CD4-positive, alpha-beta memory T cell (primary cell): ENCODE data around the gene OPRL1. TPM values are rescaled to one million over a fixed set of nuclear protein-coding genes. Genes with fewer than 3 reads are reported as not detected.

Source experiments
- CTCF ChIA-PET: fragments of 350-600 bp; sonication (Branson Sonifier 250); formaldehyde crosslinking; loops from one replicate; lab custom pipeline; 2021; ENCODE audit warnings: inconsistent platforms; ENCODE audit not compliant: partially characterized antibody; lab: Charles Lee
- POLR2A ChIA-PET: fragments of 350-600 bp; sonication (Branson Sonifier 250); formaldehyde crosslinking; loops from one replicate; lab custom pipeline; 2021; ENCODE audit not compliant: partially characterized antibody; lab: Charles Lee
- DNase-seq, 5 donors: peaks; one replicate each; pipeline versions ENCODE4 v3.0.0 to v3.0.0-alpha.2; 2020 to 2022; ENCODE audit warnings: mixed read lengths in 1 of 5
- H3K27ac ChIP-seq: one replicate; pipeline ENCODE4 v1.7.0; 2013; ENCODE audit warnings: low read depth, low read length
- H3K27me3 ChIP-seq: 2 replicates; pipeline ENCODE4 v1.7.0; 2013; ENCODE audit warnings: mild to moderate bottlenecking, low read length, moderate library complexity; ENCODE audit not compliant: insufficient read depth
- H3K36me3 ChIP-seq: 2 replicates; pipeline ENCODE4 v1.7.0; 2013; ENCODE audit warnings: mild to moderate bottlenecking, low read length, moderate library complexity; ENCODE audit not compliant: insufficient read depth
- H3K4me1 ChIP-seq: 2 replicates; pipeline ENCODE4 v1.7.0; 2013; ENCODE audit warnings: mild to moderate bottlenecking, low read length, moderate library complexity; ENCODE audit not compliant: insufficient read depth
- H3K4me3 ChIP-seq, 2 donors: one replicate each; pipeline ENCODE4 v1.7.0; 2013; ENCODE audit warnings: low read length in 2 of 2, mild to moderate bottlenecking in 1 of 2
- H3K9me3 ChIP-seq, 2 donors: one replicate each; pipeline ENCODE4 v1.7.0; 2013; ENCODE audit warnings: low read length in 2 of 2, control low read depth in 1 of 2; ENCODE audit not compliant: control insufficient read depth in 1 of 2
- H3K27ac Mint-ChIP-seq, 7 donors: one replicate each; pipeline ENCODE4 v1.8.0; 2020 to 2021; ENCODE audit warnings: mixed read lengths in 7 of 7, mild to moderate bottlenecking in 6 of 7, inconsistent platforms in 3 of 7, moderate library complexity in 3 of 7
- H3K27me3 Mint-ChIP-seq, 2 donors: one replicate each; pipeline ENCODE4 v1.8.0; 2020 to 2021; ENCODE audit warnings: mixed read lengths in 2 of 2
- H3K36me3 Mint-ChIP-seq, 2 donors: one replicate each; pipeline ENCODE4 v1.8.0; 2020 to 2021; ENCODE audit warnings: mixed read lengths in 2 of 2, inconsistent platforms in 1 of 2, mild to moderate bottlenecking in 1 of 2
- H3K4me1 Mint-ChIP-seq, 4 donors: one replicate each; pipeline ENCODE4 v1.8.0; 2020 to 2021; ENCODE audit warnings: mixed read lengths in 4 of 4, mild to moderate bottlenecking in 1 of 4
- H3K4me3 Mint-ChIP-seq, 8 donors: one replicate each; pipeline ENCODE4 v1.8.0; 2020 to 2021; ENCODE audit warnings: mixed read lengths in 8 of 8, mild to moderate bottlenecking in 7 of 8, moderate library complexity in 6 of 8, inconsistent platforms in 3 of 8
- H3K9me3 Mint-ChIP-seq, 8 donors: one replicate each; pipeline ENCODE4 v1.8.0; 2020 to 2021; ENCODE audit warnings: mixed read lengths in 8 of 8, mild to moderate bottlenecking in 5 of 8, inconsistent platforms in 3 of 8, moderate library complexity in 1 of 8
- intact Hi-C: fragments of 100-400 bp; cut with micrococcal nuclease; formaldehyde crosslinking; loops from one replicate; pipeline ENCODE4 v1.15.1; 2023
- polyA plus RNA-seq, 2 donors: library from polyadenylated mRNA; unstranded; fragments of 300-500 nt; fragmentation: Illumina TruSeq; gene quantifications; one replicate each; pipeline ENCODE4 v1.2.3, GENCODE V29; 2021
- total RNA-seq, 2 experiments: library from RNA; stranded (reverse); gene quantifications; one replicate each; pipeline ENCODE4 v1.2.3, GENCODE V29; 2021

The OPRL1 gene
- total and polyA plus RNA-seq, 4 experiments from 2014 or later, result 0.68 to 1.1 (median 0.97) TPM

DNA sequence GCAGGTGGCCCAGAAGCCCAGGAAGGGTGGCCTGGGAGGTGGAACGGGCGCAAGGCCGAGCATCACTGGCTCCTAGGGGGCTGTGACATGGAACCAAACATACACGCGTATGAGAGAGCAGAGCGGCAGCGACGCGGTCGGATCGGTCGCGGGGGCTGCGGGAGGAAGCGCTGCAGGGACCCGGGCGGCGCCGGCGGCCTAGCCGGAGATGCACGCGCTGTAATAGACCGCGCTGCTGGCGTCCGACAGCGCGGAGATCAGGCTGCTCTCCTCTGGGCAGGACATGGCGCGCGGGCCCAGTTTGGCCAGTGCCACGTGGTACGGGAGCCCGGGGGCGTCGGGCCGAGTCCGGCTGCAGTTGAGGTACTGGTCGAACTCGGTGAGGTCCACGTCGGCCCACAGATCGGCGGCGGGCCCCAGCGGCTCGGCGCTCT lies 31.9 kb upstream of the OPRL1 start:
- no peaks in the 10 kb centered on the region for H3K36me3 ChIP-seq
- H3K27me3 ChIP-seq, result peaks cover 15% of the 10 kb centered on the region
- Mint-ChIP-seq H3K27ac (no peak overlapping the region), H3K27me3 (peaks cover 18 to 22% of the 10 kb centered on the region in 2 donors), H3K9me3 (no peaks in the 10 kb centered on the region), H3K4me1 (peaks cover 2 to 23% (median 6%) of the 10 kb centered on the region in 4 donors), H3K36me3 (no peaks in the 10 kb centered on the region), H3K4me3 (peak overlapping the region in 5 of 8 donors; percentile 9 to 51 (median 39))
- intact Hi-C loops, result no loop called here
- H3K27ac ChIP-seq, result no peak overlapping the region
- peaks cover 11% of the 10 kb centered on the region for H3K4me1 ChIP-seq
- ChIA-PET CTCF (interaction anchor here (1.1 kb wide), 1 partner anchor 9 kb away, joined by 3 read pairs; no protein-coding TSS in a partner anchor), POLR2A (interaction anchor here (1.2 kb wide), 1 partner anchor 15 kb away, joined by 3 read pairs; the partner anchor contains the start of gene TCEA2)
- DNase-seq, result no peak
- H3K9me3 ChIP-seq, result no peaks in the 10 kb centered on the region
- H3K4me3 ChIP-seq, result no peak overlapping the region

DNA sequence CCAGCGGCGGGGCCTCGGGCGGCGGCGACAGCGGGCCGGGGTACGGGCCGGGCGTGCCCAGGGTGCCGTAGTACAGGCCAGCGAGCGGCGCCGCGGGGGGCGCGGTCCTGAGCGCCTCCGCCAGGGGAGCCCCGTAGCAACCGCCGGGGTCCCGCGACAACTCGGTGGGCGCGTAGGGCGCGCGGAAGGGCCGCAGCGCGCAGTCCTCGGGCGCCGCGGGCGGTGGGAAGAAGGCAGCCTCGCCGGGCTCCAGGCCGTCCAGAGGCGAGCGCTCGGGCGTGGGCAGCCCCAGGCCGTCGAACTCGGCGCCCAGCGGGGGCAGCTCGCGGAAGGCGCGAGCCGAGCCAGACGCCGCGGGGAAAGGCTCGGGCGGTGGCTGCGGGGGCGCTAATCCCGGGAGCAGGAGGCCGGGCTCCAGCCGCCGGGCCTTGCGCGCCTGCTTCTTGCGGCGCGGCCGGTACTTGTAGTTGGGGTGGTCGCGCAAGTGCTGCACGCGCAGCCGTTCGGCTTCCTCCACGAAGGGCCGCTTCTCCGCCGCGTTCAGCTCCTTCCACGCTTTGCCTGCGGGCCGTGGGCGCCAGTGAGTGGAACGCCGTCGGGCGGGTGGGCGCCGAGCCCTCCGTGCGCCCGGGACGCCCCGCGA lies 31.4 kb upstream of the OPRL1 start:
- H3K9me3 Mint-ChIP-seq, result no peaks in the 10 kb centered on the region
- H3K36me3 Mint-ChIP-seq, result no peaks in the 10 kb centered on the region
- H3K27ac Mint-ChIP-seq, result no peak overlapping the region
- H3K27me3 Mint-ChIP-seq, result peaks cover 21 to 26% of the 10 kb centered on the region in 2 donors
- peaks cover 15% of the 10 kb centered on the region for H3K27me3 ChIP-seq
- intact Hi-C loops, result no loop called here
- no peak for DNase-seq
- peaks cover 11% of the 10 kb centered on the region for H3K4me1 ChIP-seq
- no peak overlapping the region for H3K4me3 ChIP-seq
- peaks cover 2 to 20% (median 6%) of the 10 kb centered on the region in 4 donors for H3K4me1 Mint-ChIP-seq
- no peaks in the 10 kb centered on the region for H3K9me3 ChIP-seq
- ChIA-PET POLR2A (no interaction called here), CTCF (no interaction called here)
- H3K36me3 ChIP-seq, result no peaks in the 10 kb centered on the region
- H3K27ac ChIP-seq, result no peak overlapping the region
- H3K4me3 Mint-ChIP-seq, result no peak overlapping the region

DNA sequence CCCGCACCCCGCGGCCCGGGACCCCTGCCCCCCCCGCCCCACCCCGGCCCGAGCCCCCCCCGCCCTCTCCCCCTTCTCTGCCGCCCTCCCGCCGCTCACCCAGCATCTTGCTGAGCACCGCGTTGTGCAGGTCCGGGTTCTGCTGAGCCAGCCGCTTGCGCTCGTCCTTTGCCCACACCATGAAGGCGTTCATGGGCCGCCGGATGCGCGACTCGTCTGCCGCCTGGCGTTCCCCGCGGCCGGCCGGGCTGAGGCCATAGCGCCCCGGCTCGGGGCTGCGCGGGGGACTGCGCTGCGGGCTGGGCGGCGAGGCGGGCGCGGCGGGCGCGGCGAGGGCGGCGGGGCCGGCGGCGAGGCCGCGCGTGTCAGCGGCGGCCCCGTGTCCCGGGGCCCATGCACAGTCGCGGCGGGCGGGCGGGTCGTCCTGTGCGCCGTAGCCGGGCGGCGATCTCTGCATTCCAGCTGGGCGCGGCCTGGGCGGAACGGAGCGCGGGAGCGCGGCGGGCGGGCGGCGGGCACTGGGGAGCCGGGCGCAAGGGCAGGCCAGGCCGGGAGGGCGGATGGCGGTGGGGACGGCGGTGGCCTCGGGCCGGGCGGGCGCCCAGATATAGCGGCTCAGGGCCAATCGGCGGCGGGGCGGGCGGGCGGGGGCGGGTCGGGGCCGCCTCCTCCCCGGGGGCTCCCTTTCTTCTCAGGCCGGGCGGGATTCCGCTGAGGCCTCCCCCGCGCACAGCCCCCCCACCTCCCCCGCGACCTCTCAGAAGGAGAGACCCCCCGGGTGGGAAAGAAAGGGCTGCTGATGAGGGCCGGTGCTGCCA lies 30.6 kb upstream of the OPRL1 start, which contains the start of gene SOX18:
TSS of gene SOX18 (minus strand) at position 580 of the 818 bp plus-strand sequence. CDS start at position 457, 123 bp downstream.
- H3K4me1 ChIP-seq, result peaks cover 11% of the 10 kb centered on the region
- peaks cover 15% of the 10 kb centered on the region for H3K27me3 ChIP-seq
- Mint-ChIP-seq H3K4me1 (peaks cover 2 to 13% (median 6%) of the 10 kb centered on the region in 4 donors), H3K4me3 (peak within 1 kb of the TSS in 7 of 8 donors; percentile 17 to 77 (median 58)), H3K36me3 (no peaks in the 10 kb centered on the region), H3K27ac (no peak within 1 kb of the TSS), H3K9me3 (no peaks in the 10 kb centered on the region), H3K27me3 (peaks cover 22 to 28% of the 10 kb centered on the region in 2 donors)
- no peak within 1 kb of the TSS for H3K27ac ChIP-seq
- no peak within 1 kb of the TSS for H3K4me3 ChIP-seq
- intact Hi-C loops, result no loop called here
- POLR2A ChIA-PET, result no interaction called here
- DNase-seq, result no peak
- no peaks in the 10 kb centered on the region for H3K9me3 ChIP-seq
- no peaks in the 10 kb centered on the region for H3K36me3 ChIP-seq
- CTCF ChIA-PET, result no interaction called here

DNA sequence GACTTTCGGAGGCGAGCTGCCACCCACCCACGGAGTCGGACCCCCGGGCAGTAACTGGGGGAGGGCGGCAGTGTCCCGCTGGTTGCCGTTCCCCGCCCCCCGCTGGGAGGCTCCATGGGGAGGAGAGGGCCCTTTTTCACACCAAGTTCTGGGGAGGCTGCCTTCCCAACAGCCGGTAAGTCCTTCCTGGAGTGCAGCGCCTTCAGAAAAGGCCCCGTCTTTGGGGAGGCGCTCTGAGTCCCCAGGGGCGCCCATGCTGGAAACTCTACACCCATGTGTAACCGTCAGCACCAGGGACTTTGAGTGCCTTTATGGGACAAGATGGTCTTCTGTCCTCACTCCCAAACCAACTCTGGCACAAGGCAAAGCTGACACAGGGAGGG lies 30.0 kb upstream of the OPRL1 start:
- no peak overlapping the region for H3K27ac ChIP-seq
- no peaks in the 10 kb centered on the region for H3K36me3 ChIP-seq
- H3K4me3 ChIP-seq, result no peak overlapping the region
- peaks cover 11% of the 10 kb centered on the region for H3K4me1 ChIP-seq
- peaks cover 15% of the 10 kb centered on the region for H3K27me3 ChIP-seq
- H3K36me3 Mint-ChIP-seq, result no peaks in the 10 kb centered on the region
- H3K27ac Mint-ChIP-seq, result no peak overlapping the region
- ChIA-PET CTCF (interaction anchor here (1.0 kb wide), 1 partner anchor 12 kb away, joined by 4 read pairs; no protein-coding TSS in a partner anchor), POLR2A (interaction anchor here (0.6 to 0.8 kb wide), 2 partner anchors 8 to 474 kb away, joined by 3 to 4 read pairs; no protein-coding TSS in a partner anchor)
- intact Hi-C loops, result no loop called here
- peak overlapping the region in 2 of 8 donors; percentile 9 to 43 for H3K4me3 Mint-ChIP-seq
- DNase-seq, result no peak
- peaks cover 2 to 8% (median 4%) of the 10 kb centered on the region in 4 donors for H3K4me1 Mint-ChIP-seq
- no peaks in the 10 kb centered on the region for H3K9me3 ChIP-seq
- H3K27me3 Mint-ChIP-seq, result peaks cover 24 to 28% of the 10 kb centered on the region in 2 donors
- H3K9me3 Mint-ChIP-seq, result no peaks in the 10 kb centered on the region

DNA sequence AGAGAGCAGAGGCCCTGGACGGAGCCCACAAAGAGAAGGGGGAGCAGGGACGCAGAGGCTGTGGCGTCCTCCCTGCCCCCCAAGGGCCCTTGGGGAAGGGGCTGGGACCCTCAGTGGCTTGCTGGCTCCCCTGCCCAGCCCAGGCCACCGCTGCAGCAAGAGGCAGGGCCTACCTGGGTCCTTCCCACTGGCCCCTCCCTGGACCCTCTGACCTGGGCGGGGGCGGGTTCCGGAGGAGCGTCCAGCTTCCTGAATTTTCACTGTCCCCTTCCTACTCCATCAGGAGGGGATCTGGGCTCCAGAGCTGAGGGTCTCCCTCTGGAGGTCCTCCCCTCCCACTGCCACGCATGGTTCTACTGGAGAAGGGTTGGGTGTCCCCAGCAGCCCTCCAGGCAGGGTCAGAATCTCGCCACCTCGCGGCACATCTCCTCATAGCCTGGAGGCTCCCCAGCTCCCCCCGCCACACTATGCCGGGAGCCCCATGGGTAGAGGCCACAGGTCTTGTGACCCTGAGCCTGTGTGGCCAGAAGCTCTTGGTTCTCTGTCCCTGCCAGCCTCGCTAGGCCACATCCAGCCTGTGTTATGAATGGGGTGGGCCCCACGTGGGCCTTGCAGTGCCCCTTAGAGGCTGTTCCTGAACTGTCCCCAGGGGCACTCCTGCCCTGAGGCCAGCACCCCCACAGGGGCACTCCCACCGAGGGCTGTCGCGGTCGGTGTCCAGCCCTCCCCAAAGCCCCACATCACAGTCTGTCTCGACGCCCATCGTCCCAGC lies 29.4 kb upstream of the OPRL1 start:
- no peaks in the 10 kb centered on the region for H3K9me3 ChIP-seq
- ChIA-PET POLR2A (interaction anchor here (0.6 to 0.8 kb wide), 2 partner anchors 9 to 474 kb away, joined by 3 to 4 read pairs; no protein-coding TSS in a partner anchor), CTCF (interaction anchor here (1.0 kb wide), 1 partner anchor 12 kb away, joined by 4 read pairs; no protein-coding TSS in a partner anchor)
- no peak overlapping the region for H3K27ac Mint-ChIP-seq
- DNase-seq, result no peak
- H3K36me3 ChIP-seq, result no peaks in the 10 kb centered on the region
- peaks cover 2 to 8% (median 4%) of the 10 kb centered on the region in 4 donors for H3K4me1 Mint-ChIP-seq
- no peak overlapping the region for H3K4me3 ChIP-seq
- no peaks in the 10 kb centered on the region for H3K9me3 Mint-ChIP-seq
- no peak overlapping the region for H3K27ac ChIP-seq
- no peaks in the 10 kb centered on the region for H3K36me3 Mint-ChIP-seq
- H3K4me1 ChIP-seq, result peaks cover 11% of the 10 kb centered on the region
- intact Hi-C loops, result no loop called here
- peaks cover 15% of the 10 kb centered on the region for H3K27me3 ChIP-seq
- H3K4me3 Mint-ChIP-seq, result peak overlapping the region in 3 of 8 donors; percentile 17 to 30 (median 21)
- H3K27me3 Mint-ChIP-seq, result peaks cover 24 to 32% of the 10 kb centered on the region in 2 donors

DNA sequence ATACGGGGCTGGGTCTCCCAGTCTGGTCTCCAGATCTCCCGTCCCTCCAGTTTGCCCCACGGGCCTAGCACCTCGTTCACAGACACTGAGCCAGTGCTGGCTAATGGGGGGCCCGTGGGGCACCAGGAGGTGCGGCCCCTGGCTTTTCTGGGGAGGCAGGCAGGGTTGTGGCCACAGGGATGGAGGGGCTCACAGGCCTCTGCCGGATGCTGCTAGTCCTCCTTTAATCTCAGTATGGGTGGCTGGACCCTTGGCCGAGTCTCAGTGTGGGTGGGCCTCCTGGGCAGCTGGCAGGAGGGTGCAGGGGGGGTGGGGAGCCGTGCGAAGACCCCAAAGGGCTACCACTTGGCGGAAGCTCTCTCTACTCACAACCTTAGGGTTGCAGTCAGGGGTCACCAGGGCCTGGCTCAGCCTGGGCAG lies 28.8 kb upstream of the OPRL1 start:
- Histone ChIP-seq H3K36me3 (no peaks in the 10 kb centered on the region), H3K27ac (no peak overlapping the region), H3K4me3 (no peak overlapping the region), H3K9me3 (no peaks in the 10 kb centered on the region), H3K4me1 (peaks cover 11% of the 10 kb centered on the region), H3K27me3 (peaks cover 15% of the 10 kb centered on the region)
- Mint-ChIP-seq H3K9me3 (no peaks in the 10 kb centered on the region), H3K27ac (no peak overlapping the region), H3K4me3 (peak overlapping the region in 2 of 8 donors; percentile 39 to 54), H3K36me3 (no peaks in the 10 kb centered on the region), H3K27me3 (peaks cover 23 to 30% of the 10 kb centered on the region in 2 donors), H3K4me1 (peaks cover 2 to 5% (median 4%) of the 10 kb centered on the region in 4 donors)
- ChIA-PET POLR2A (no interaction called here), CTCF (no interaction called here)
- DNase-seq, result no peak
- intact Hi-C loops, result no loop called here
